OCI-LY7 (cell line): ENCODE results near the gene HIF3A.

Experiments used
- CTCF ChIP-seq: fragments of 200-600 bp; sonication (generic); conservative IDR thresholded peaks from 2 replicates; pipeline ENCODE4 v1.5.1; 2014; ENCODE audit warnings: mild to moderate bottlenecking, antibody characterized with exemption, low read length, moderate library complexity, mixed read lengths
- EZH2phosphoT487 ChIP-seq: fragments of 200-600 bp; sonication (generic); IDR thresholded peaks from 2 replicates; pipeline ENCODE4 v1.6.1; 2018; ENCODE audit warnings: low read depth, borderline replicate concordance, mild to moderate bottlenecking, mixed run types, antibody characterized with exemption, low read length, moderate library complexity, mixed read lengths

DNA sequence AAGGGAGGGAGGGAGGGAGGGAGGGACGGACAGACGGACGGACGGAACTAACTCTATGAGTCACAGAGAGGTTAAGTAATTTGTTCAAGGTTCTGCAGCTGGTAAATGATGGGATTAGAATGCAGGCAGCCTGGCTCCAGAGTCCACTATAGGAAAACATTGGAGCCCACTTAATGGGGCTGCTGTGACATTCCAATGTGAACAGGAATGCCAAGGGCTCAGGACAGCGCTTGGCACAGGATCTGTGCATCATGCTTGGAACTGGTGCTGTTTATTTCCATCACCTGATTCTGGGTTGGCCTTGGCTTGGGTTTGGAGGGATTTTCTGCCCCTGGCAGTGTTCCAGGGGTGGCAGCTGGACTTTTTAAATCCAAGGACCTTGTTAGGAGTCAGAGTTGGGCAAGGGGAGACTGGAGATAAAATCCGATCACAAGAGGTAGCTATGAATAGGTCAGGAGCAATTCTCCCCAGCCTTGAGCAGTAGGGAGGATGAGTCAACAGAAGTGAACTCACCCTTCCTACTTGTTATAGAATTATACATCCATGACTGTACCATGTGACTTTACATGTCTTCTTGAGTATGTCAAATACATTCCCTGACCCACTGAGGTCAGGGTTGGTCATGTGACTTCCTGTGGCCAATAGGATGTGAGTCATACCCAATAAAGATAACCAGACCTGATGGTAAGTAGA is 7.8 kb upstream of the HIF3A start:
- no peak for TF ChIP-seq CTCF
- TF ChIP-seq EZH2phosphoT487: no peak
